ENCODE data around the gene DCLK1. TPM values are rescaled to one million over a fixed set of nuclear protein-coding genes. Genes with fewer than 3 reads are reported as not detected.

The DCLK1 gene
- total and polyA plus RNA-seq, 2 experiments from 2014 or later = 0.16 to 2.9 TPM

- H3K27ac ChIP-seq = no peak overlapping the region
- no peak overlapping the region for H3K4me3 ChIP-seq
- H3K27me3 ChIP-seq = no peaks in the 10 kb centered on the region
- 78% methylated on average over 4 of the region's 4 CpGs for WGBS (ENCODE audit: low lambda C conversion rate, missing lambda C conversion rate)
- no peak overlapping the region for H2AFZ ChIP-seq
- no peaks in the 10 kb centered on the region for H3K9me2 ChIP-seq (replicated peaks; ENCODE audit: insufficient read depth)
- H3K4me1 ChIP-seq (ENCODE audit: insufficient read depth) = peaks cover 9% of the 10 kb centered on the region
- H4K20me1 ChIP-seq (ENCODE audit: insufficient read depth, poor library complexity, severe bottlenecking) = no peaks in the 10 kb centered on the region
- H3K79me2 ChIP-seq = no peaks in the 10 kb centered on the region
- no peaks in the 10 kb centered on the region for H3K36me3 ChIP-seq (replicated peaks; ENCODE audit: insufficient read depth, low read depth)
- DNase-seq (ENCODE audit: low spot score) = peak; percentile 23
- H3K4me2 ChIP-seq = no peak overlapping the region
- H3K9me3 ChIP-seq (ENCODE audit: low read depth) = no peaks in the 10 kb centered on the region
- no peak for TF ChIP-seq EZH2 (IDR thresholded peaks at IDR 0.05; ENCODE audit: borderline replicate concordance)
- no peak for TF ChIP-seq EZH2phosphoT487 (IDR thresholded peaks at IDR 0.05; ENCODE audit: low read depth, severe bottlenecking, unreplicated experiment)
- no peak for TF ChIP-seq CTCF (IDR thresholded peaks at IDR 0.05; ENCODE audit: poor library complexity)
Measured at GRCh38 chr13:35796623-35797022, 334.6 kb downstream of the DCLK1 start.

DNA sequence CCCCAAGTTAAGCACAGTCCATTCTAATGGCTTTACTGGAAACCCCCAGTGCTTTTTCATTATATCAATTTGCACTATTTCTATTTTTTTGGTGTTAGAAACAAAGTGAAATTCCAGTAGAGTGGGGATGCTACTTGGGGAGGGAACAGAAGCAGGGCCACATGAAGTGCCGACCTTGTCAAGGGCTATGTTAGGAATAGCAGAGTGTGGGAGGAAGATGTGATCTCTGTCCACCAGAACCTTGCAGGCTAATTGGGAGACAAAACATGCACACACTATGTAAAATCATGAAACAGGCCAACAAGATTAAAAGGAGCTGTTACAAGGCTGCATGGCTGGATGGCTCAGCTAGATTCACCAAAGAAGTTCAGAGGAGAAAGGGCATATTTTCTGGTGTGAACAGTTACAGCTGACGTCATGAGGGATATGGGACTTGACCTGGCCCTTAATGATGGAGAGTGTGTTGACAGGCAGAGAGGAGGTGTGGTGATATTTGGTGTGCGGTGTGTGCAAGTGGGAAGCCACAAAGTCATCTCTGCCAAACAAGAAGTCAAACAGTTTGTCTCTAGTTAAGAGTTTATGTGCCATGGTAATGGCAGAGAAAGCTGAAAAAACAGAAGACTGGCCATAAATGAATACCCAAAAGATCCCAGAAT lies 336.3 kb downstream of the DCLK1 start:
- no peak for DNase-seq (ENCODE audit: low spot score)

GRCh38 chr13:35793823-35794222 lies 337.4 kb downstream of the DCLK1 start:
- no peak overlapping the region for H2AFZ ChIP-seq
- no peak overlapping the region for H3K27ac ChIP-seq
- H3K4me1 ChIP-seq (ENCODE audit: insufficient read depth) = peaks cover 9% of the 10 kb centered on the region
- H3K27me3 ChIP-seq = no peaks in the 10 kb centered on the region
- H3K79me2 ChIP-seq = no peaks in the 10 kb centered on the region
- H3K9me2 ChIP-seq (replicated peaks; ENCODE audit: insufficient read depth) = no peaks in the 10 kb centered on the region
- TF ChIP-seq EZH2phosphoT487 (IDR thresholded peaks at IDR 0.05; ENCODE audit: low read depth, severe bottlenecking, unreplicated experiment) = no peak
- no peaks in the 10 kb centered on the region for H3K36me3 ChIP-seq (replicated peaks; ENCODE audit: insufficient read depth, low read depth)
- DNase-seq (ENCODE audit: low spot score) = no peak
- H3K9me3 ChIP-seq (ENCODE audit: low read depth) = no peaks in the 10 kb centered on the region
- no peak overlapping the region for H3K4me3 ChIP-seq
- H4K20me1 ChIP-seq (ENCODE audit: insufficient read depth, poor library complexity, severe bottlenecking) = no peaks in the 10 kb centered on the region
- H3K4me2 ChIP-seq = no peak overlapping the region

More for the DNA sequence above, 336.3 kb downstream of the DCLK1 start:
- no peaks in the 10 kb centered on the region for H3K27me3 ChIP-seq
- H3K4me3 ChIP-seq = no peak overlapping the region
- no peak overlapping the region for H3K4me2 ChIP-seq
- H3K36me3 ChIP-seq (replicated peaks; ENCODE audit: insufficient read depth, low read depth) = no peaks in the 10 kb centered on the region
- no peak overlapping the region for H2AFZ ChIP-seq
- H3K27ac ChIP-seq = no peak overlapping the region
- no peaks in the 10 kb centered on the region for H3K9me3 ChIP-seq (ENCODE audit: low read depth)
- 81% methylated on average over 3 of the region's 3 CpGs for WGBS (ENCODE audit: low lambda C conversion rate, missing lambda C conversion rate)
- no peaks in the 10 kb centered on the region for H4K20me1 ChIP-seq (ENCODE audit: insufficient read depth, poor library complexity, severe bottlenecking)
- TF ChIP-seq CTCF (IDR thresholded peaks at IDR 0.05; ENCODE audit: poor library complexity) (no peak), EZH2 (IDR thresholded peaks at IDR 0.05; ENCODE audit: borderline replicate concordance) (no peak), EZH2phosphoT487 (IDR thresholded peaks at IDR 0.05; ENCODE audit: low read depth, severe bottlenecking, unreplicated experiment) (no peak)
- peaks cover 9% of the 10 kb centered on the region for H3K4me1 ChIP-seq (ENCODE audit: insufficient read depth)
- no peaks in the 10 kb centered on the region for H3K79me2 ChIP-seq
- H3K9me2 ChIP-seq (replicated peaks; ENCODE audit: insufficient read depth) = no peaks in the 10 kb centered on the region

- H3K27ac ChIP-seq = peak overlapping the region; percentile 50
- H2AFZ ChIP-seq = no peak overlapping the region
- H3K4me3 ChIP-seq = no peak overlapping the region
- no peaks in the 10 kb centered on the region for H3K27me3 ChIP-seq
- peaks cover 9% of the 10 kb centered on the region for H3K4me1 ChIP-seq (ENCODE audit: insufficient read depth)
- no peak for DNase-seq (ENCODE audit: low spot score)
- TF ChIP-seq CTCF (IDR thresholded peaks at IDR 0.05; ENCODE audit: poor library complexity) (no peak), EZH2 (IDR thresholded peaks at IDR 0.05; ENCODE audit: borderline replicate concordance) (no peak), EZH2phosphoT487 (IDR thresholded peaks at IDR 0.05; ENCODE audit: low read depth, severe bottlenecking, unreplicated experiment) (no peak)
- 63% methylated on average over 2 of the region's 2 CpGs for WGBS (ENCODE audit: low lambda C conversion rate, missing lambda C conversion rate)
- peak overlapping the region; percentile 26 for H3K4me2 ChIP-seq
- H4K20me1 ChIP-seq (ENCODE audit: insufficient read depth, poor library complexity, severe bottlenecking) = no peaks in the 10 kb centered on the region
- H3K36me3 ChIP-seq (replicated peaks; ENCODE audit: insufficient read depth, low read depth) = no peaks in the 10 kb centered on the region
- no peaks in the 10 kb centered on the region for H3K9me3 ChIP-seq (ENCODE audit: low read depth)
- no peaks in the 10 kb centered on the region for H3K79me2 ChIP-seq
- H3K9me2 ChIP-seq (replicated peaks; ENCODE audit: insufficient read depth) = no peaks in the 10 kb centered on the region
Measured at GRCh38 chr13:35792911-35793310, 338.3 kb downstream of the DCLK1 start.

All from hepatocyte (in vitro differentiated cells).